VCaP (cell line): ENCODE results near the gene ORC3.

Experiments
- H3K27ac ChIP-seq: fragments of 450-650 bp; 2 replicates; pipeline ENCODE4 v1.5.1; 2017
- TF ChIP-seq, protein P1 (sequence below): fragments of 450-650 bp; conservative IDR thresholded peaks from 2 replicates; pipeline ENCODE4 v1.5.1; 2017; ENCODE audit warnings: mild to moderate bottlenecking, moderate library complexity

The ORC3 gene

DNA sequence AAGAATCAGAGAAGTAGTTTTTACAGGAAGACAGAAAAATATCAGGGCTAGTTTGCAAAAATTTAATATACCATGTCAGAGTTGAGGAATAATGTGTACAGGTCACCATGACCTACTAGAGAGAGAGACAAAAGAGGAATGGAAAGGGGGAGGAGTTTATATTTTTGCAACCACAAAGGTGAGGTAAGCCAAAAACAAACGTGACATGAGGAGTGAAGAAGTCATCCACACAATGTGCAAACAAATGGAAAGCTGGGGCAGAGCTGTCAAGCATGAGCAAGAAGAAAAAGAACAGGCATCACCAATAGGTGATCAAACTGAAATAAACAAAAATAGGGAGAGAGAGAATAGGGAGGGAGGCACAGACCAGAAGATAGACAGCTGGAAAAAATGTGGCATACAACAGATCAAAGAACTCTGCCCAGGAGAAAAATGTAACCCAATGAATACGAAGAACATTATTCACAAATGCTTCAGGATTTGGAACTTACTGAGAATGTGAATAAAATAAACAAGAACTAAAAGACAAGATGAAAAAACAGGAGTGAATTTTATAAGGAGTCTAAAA lies 15.6 kb upstream of the ORC3 start:
- peak overlapping the region; percentile 81 for H3K27ac ChIP-seq

DNA sequence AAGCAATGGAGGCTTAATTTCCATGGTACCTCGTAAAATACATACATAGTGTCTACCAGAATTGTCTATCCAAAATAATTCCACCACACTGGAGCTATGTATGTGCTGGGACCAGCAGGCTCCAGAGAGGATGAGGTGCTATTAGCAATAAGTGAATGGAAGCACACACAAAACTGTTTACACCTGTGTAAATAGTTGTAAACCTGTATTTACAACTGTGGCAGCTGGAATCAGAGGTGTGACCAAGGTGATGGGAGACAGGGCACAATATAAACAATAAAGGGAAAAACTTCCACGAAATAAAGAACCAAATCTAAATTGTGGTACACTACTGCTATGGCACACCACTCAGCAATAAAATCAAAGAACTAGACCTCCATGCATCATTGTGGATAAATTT lies 14.5 kb upstream of the ORC3 start:
- H3K27ac ChIP-seq = peak overlapping the region; percentile 81
- TF ChIP-seq, protein P1, sequence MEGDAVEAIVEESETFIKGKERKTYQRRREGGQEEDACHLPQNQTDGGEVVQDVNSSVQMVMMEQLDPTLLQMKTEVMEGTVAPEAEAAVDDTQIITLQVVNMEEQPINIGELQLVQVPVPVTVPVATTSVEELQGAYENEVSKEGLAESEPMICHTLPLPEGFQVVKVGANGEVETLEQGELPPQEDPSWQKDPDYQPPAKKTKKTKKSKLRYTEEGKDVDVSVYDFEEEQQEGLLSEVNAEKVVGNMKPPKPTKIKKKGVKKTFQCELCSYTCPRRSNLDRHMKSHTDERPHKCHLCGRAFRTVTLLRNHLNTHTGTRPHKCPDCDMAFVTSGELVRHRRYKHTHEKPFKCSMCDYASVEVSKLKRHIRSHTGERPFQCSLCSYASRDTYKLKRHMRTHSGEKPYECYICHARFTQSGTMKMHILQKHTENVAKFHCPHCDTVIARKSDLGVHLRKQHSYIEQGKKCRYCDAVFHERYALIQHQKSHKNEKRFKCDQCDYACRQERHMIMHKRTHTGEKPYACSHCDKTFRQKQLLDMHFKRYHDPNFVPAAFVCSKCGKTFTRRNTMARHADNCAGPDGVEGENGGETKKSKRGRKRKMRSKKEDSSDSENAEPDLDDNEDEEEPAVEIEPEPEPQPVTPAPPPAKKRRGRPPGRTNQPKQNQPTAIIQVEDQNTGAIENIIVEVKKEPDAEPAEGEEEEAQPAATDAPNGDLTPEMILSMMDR = no peak

More for the DNA sequence above, 15.6 kb upstream of the ORC3 start:
- TF ChIP-seq, protein P1 = no peak

DNA sequence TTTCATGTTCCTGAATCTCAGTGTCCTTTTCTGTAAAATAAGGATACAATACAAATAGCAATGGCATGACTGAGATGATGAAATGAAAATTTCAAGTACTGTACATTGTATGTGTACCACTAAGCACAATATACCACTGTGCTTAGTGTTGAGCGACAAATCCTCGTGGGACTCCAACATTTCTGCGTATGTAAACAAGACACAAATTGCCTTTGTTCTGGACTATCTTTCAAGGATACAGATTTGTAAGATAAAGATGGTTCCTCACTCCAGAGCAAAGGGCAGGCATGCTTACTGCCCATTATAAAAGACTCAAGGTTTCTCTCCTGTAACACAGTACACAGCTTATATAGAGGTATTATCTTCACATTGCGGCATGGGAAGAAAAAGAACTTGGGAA lies 6.1 kb upstream of the ORC3 start:
- TF ChIP-seq, protein P1 = no peak

DNA sequence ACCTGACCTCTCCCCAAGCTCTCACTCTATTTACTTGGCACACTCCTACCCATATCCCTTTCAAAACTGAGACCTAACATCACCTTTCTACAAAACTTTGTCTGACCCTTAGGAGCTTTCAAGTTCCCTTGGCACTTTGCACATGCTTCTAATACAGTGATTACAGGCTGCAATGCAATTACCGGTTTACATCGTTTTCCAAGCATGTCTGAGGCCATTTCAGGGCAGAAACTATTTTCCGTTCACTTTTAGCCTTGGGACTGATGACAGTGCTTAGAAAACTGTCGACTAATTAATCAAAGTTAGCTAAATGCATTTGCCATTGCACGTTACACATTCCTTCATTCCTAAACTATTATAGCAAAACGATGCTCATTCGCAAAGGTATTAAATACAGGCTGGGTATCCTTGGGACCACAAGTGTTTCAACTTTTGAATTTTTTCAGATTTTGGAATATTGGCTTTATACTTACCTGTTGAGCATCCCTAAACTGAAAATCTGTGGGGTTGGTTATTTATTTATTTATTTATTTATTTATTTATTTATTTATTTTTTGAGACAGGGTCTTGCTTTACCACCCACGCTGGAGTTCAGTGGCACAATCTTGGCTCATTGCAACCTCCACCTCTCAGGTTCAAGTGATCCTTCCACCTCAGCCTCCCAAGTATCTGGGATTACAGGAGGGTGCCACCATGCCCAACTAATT lies 3.4 kb upstream of the ORC3 start:
- H3K27ac ChIP-seq = no peak overlapping the region
- TF ChIP-seq, protein P1 = no peak

More for the DNA sequence above, 6.1 kb upstream of the ORC3 start:
- H3K27ac ChIP-seq = no peak overlapping the region

DNA sequence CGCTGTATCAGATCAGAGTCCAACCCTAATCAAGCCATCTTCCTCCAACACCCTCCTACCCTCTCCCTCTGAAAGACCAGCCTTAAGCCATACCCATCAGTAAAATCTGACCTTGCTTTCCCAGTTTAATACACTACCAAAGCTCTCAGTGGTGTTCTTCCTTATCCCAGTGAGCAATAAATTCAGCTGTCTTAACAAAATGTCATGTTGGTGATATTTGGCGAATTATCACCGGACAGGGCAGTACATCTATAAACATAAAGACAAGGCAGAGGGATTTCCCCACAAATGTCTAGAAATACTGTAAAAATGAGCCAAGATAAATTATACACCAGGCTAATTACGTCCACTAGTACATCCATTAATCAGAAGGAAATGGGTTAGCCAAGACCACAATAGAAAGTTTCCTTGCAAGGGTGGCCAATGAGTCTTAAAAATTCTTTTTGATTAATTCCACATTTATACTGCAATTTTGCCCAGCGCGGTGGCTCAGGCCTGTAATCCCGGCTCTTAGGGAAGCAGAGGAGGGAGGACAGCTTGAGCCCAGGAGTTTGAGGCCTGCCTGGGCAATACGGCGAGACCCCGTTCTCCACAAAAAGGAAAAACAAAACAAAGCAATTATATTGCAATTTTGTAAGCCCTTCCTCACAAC lies 1.1 kb upstream of the ORC3 start:
- peak overlapping the region; percentile 84 for H3K27ac ChIP-seq
- TF ChIP-seq, protein P1 = no peak

DNA sequence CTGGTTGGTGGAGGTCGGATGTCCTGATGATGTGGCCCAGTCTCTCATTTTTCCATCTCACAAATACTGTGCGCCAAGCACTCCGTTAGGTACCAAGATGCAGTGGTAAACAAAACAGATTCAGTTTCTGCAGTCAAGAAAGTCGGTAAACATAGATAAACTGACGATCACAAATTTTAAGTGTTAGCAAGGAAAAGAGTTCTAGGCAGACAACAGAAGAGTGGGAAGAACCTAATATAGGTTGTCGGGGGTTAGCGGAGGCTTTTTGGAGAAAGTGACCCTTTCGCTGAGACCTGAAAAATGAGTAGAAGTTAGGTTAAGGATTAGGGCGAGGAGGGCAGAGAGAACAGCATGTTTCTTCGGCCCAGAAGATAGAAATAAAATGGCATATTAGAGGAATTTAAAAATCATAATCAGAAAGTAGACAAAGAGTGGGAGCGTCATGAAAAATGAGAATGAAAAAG lies 514 bp downstream of the ORC3 start:
- TF ChIP-seq, protein P1 = no peak

DNA sequence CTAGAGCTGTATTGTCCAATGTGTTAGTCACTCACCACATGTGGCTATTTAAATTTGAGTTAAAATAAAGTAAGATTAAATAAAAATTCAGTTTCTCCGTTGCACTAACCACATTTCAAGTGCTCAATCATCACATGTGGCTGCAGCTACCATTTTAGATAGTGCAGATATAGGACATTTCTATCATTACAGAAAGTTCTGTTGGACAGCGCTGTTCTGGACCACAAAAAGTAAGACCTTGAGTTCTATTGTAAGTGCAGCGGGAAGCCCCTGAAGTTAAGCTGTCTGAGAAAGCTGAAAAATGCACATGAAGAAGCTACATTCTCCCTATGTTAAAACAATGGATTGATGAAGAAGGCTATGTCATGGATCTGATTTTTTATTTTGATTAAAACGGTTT lies 1.1 kb downstream of the ORC3 start:
- TF ChIP-seq, protein P1 = no peak
- H3K27ac ChIP-seq = peak overlapping the region; percentile 84; the same call in 1 of the 2 replicates

More for the DNA sequence above, 514 bp downstream of the ORC3 start:
- peak overlapping the region; percentile 84 for H3K27ac ChIP-seq
